Neural progenitor cell (in vitro differentiated cells): ENCODE results near the gene C1RL. TPM values are rescaled to one million over a fixed set of nuclear protein-coding genes. Genes with fewer than 3 reads are reported as not detected.

Experiments used
- DNase-seq: peaks from one replicate; pipeline ENCODE4 v3.0.0-alpha.2; 2016; ENCODE audit warnings: low spot score
- H2AFZ ChIP-seq: fragments of 200-600 bp; sonication (generic); replicated peaks from 2 replicates; pipeline ENCODE4 v1.6.1; 2016; ENCODE audit warnings: antibody characterized with exemption
- H3F3A ChIP-seq: fragments of 200-600 bp; sonication (generic); 2 replicates; pipeline ENCODE4 v1.6.1; 2016; ENCODE audit warnings: antibody characterized with exemption, low read depth
- H3K27ac ChIP-seq: fragments of 200-600 bp; sonication (generic); 2 replicates; pipeline ENCODE4 v1.5.1; 2016; ENCODE audit warnings: mild to moderate bottlenecking
- H3K27me3 ChIP-seq: fragments of 200-600 bp; sonication (generic); 2 replicates; pipeline ENCODE4 v1.6.1; 2016; ENCODE audit warnings: mild to moderate bottlenecking, moderate library complexity
- H3K36me3 ChIP-seq: fragments of 200-600 bp; sonication (generic); 2 replicates; pipeline ENCODE4 v1.5.1; 2016
- H3K4me1 ChIP-seq: fragments of 200-600 bp; sonication (generic); 2 replicates; pipeline ENCODE4 v1.6.1; 2016; ENCODE audit warnings: mixed run types
- H3K4me2 ChIP-seq: fragments of 200-600 bp; sonication (generic); 2 replicates; pipeline ENCODE4 v1.6.1; 2016
- H3K4me3 ChIP-seq: fragments of 200-600 bp; sonication (generic); 2 replicates; pipeline ENCODE4 v1.5.1; 2016
- H3K79me2 ChIP-seq: fragments of 200-600 bp; sonication (generic); 2 replicates; pipeline ENCODE4 v1.6.1; 2016; ENCODE audit warnings: low read depth
- H3K9ac ChIP-seq: fragments of 200-600 bp; sonication (generic); 2 replicates; pipeline ENCODE4 v1.6.1; 2016
- H3K9me3 ChIP-seq: fragments of 200-600 bp; sonication (generic); 2 replicates; pipeline ENCODE4 v1.5.1; 2016; ENCODE audit warnings: low read depth
- H4K20me1 ChIP-seq: fragments of 200-600 bp; sonication (generic); 2 replicates; pipeline ENCODE4 v1.6.1; 2016; ENCODE audit warnings: low read depth
- H3K27ac Mint-ChIP-seq: 3 replicates; pipeline ENCODE4 v1.8.0; 2021; ENCODE audit warnings: mixed read lengths
- H3K27me3 Mint-ChIP-seq: 2 replicates; pipeline ENCODE4 v1.8.0; 2022; ENCODE audit warnings: low read depth, mild to moderate bottlenecking, inconsistent platforms, moderate library complexity, mixed read lengths; ENCODE audit not compliant: insufficient read depth
- H3K36me3 Mint-ChIP-seq: 3 replicates; pipeline ENCODE4 v1.8.0; 2021; ENCODE audit warnings: mixed read lengths
- H3K4me1 Mint-ChIP-seq: 3 replicates; pipeline ENCODE4 v1.8.0; 2021; ENCODE audit warnings: mixed read lengths
- H3K4me3 Mint-ChIP-seq: 3 replicates; pipeline ENCODE4 v1.8.0; 2021; ENCODE audit warnings: mild to moderate bottlenecking, moderate library complexity, mixed read lengths
- H3K9me3 Mint-ChIP-seq: 3 replicates; pipeline ENCODE4 v1.8.0; 2020; ENCODE audit warnings: mixed read lengths
- CTCF ChIP-seq: fragments of 200-600 bp; sonication (generic); IDR thresholded peaks from 2 replicates; pipeline ENCODE4 v1.5.1; 2017; ENCODE audit warnings: antibody characterized with exemption, mild to moderate bottlenecking
- EZH2 ChIP-seq: fragments of 200-600 bp; sonication (generic); IDR thresholded peaks from 2 replicates; pipeline ENCODE4 v1.6.1; 2017; ENCODE audit warnings: antibody characterized with exemption, mild to moderate bottlenecking, moderate library complexity
- EZH2phosphoT487 ChIP-seq: fragments of 200-600 bp; sonication (generic); IDR thresholded peaks from 2 replicates; pipeline ENCODE4 v1.6.1; 2017; ENCODE audit warnings: antibody characterized with exemption
- total RNA-seq: library from RNA; depleted of rRNA; stranded (reverse); fragments of >200 nt; gene quantifications from 2 replicates; pipeline ENCODE4 v1.2.3, GENCODE V29; 2015; ENCODE audit warnings: low replicate concordance

Gene C1RL, protein sequence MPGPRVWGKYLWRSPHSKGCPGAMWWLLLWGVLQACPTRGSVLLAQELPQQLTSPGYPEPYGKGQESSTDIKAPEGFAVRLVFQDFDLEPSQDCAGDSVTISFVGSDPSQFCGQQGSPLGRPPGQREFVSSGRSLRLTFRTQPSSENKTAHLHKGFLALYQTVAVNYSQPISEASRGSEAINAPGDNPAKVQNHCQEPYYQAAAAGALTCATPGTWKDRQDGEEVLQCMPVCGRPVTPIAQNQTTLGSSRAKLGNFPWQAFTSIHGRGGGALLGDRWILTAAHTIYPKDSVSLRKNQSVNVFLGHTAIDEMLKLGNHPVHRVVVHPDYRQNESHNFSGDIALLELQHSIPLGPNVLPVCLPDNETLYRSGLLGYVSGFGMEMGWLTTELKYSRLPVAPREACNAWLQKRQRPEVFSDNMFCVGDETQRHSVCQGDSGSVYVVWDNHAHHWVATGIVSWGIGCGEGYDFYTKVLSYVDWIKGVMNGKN
- total RNA-seq, result 18.3 and 32.2 TPM in 2 replicates

GRCh38 chr12:7108796-7109571 is at the start of gene C1RL:
C1RL (minus strand) TSS chr12:7109214; CDS start chr12:7109180, 34 bp downstream.
- Histone ChIP-seq H3F3A (peaks cover 5% of the 10 kb centered on the region), H3K27me3 (no peaks in the 10 kb centered on the region), H2AFZ (peak within 1 kb of the TSS; percentile 90), H3K4me3 (peak within 1 kb of the TSS; percentile 58), H4K20me1 (no peaks in the 10 kb centered on the region), H3K79me2 (peaks cover 9% of the 10 kb centered on the region), H3K27ac (no peak within 1 kb of the TSS), H3K9me3 (peaks cover 4% of the 10 kb centered on the region), H3K4me2 (peak within 1 kb of the TSS; percentile 80), H3K36me3 (peaks cover 15% of the 10 kb centered on the region), H3K9ac (no peak within 1 kb of the TSS), H3K4me1 (no peaks in the 10 kb centered on the region)
- Mint-ChIP-seq H3K4me3 (peak within 1 kb of the TSS; percentile 89), H3K27me3 (peaks cover 4% of the 10 kb centered on the region), H3K9me3 (peaks cover 12% of the 10 kb centered on the region), H3K36me3 (peaks cover 8% of the 10 kb centered on the region), H3K27ac (peak within 1 kb of the TSS; percentile 92), H3K4me1 (peaks cover 16% of the 10 kb centered on the region)
- DNase-seq, result peak; percentile 84
- TF ChIP-seq CTCF (peak; percentile 93), EZH2 (no peak)

- Mint-ChIP-seq H3K27me3 (peaks cover 7% of the 10 kb centered on the region), H3K36me3 (peaks cover 7% of the 10 kb centered on the region), H3K9me3 (peaks cover 6% of the 10 kb centered on the region)
Measured at GRCh38 chr12:7157391-7157790, 48.4 kb upstream of the C1RL start.

More at GRCh38 chr12:7157391-7157790, 48.4 kb upstream of the C1RL start:
- Histone ChIP-seq H3K27ac (no peak overlapping the region), H3K9me3 (no peaks in the 10 kb centered on the region), H3F3A (no peaks in the 10 kb centered on the region), H3K4me1 (no peaks in the 10 kb centered on the region), H3K4me3 (no peak overlapping the region), H3K9ac (no peak overlapping the region), H3K4me2 (no peak overlapping the region), H3K79me2 (no peaks in the 10 kb centered on the region), H4K20me1 (no peaks in the 10 kb centered on the region), H2AFZ (no peak overlapping the region), H3K36me3 (no peaks in the 10 kb centered on the region), H3K27me3 (peaks cover 4% of the 10 kb centered on the region)
- Mint-ChIP-seq H3K27ac (no peak overlapping the region), H3K4me1 (no peaks in the 10 kb centered on the region), H3K4me3 (no peak overlapping the region)
- DNase-seq, result no peak
- TF ChIP-seq EZH2phosphoT487 (no peak), CTCF (no peak), EZH2 (no peak)
